Ovary (tissue), 9 donors: ENCODE data around the gene SIDT2. TPM values are rescaled to one million over a fixed set of nuclear protein-coding genes. Genes with fewer than 3 reads are reported as not detected.

ENCODE experiments used
- DNase-seq, 5 donors: peaks; one replicate each; pipeline ENCODE4 v3.0.0-alpha.2; 2019 to 2020
- H3K27ac ChIP-seq, 2 donors: fragments of 200-600 bp; one replicate each; pipeline versions ENCODE4 v1.5.1 to v1.8.0; 2019 to 2022
- H3K27me3 ChIP-seq: fragments of 200-600 bp; one replicate; pipeline ENCODE4 v1.8.0; 2022
- H3K36me3 ChIP-seq: fragments of 200-600 bp; sonication (generic); one replicate; pipeline ENCODE4 v1.5.1; 2019
- H3K4me1 ChIP-seq: one replicate; pipeline ENCODE4 v1.8.1; 2013; ENCODE audit warnings: mild to moderate bottlenecking, moderate library complexity; ENCODE audit not compliant: insufficient read depth
- H3K4me3 ChIP-seq: fragments of 200-600 bp; sonication (generic); one replicate; pipeline ENCODE4 v1.5.1; 2017
- H3K9me3 ChIP-seq, 2 donors: fragments of 200-600 bp in 1 of 2; sonication (generic) in 1 of 2; one replicate each; pipeline versions ENCODE4 v1.5.1 to v1.8.1; 2013 to 2019; ENCODE audit warnings: mild to moderate bottlenecking in 1 of 2, moderate library complexity in 1 of 2
- CTCF ChIP-seq, 3 donors: fragments of 450-650 bp in 2 of 3; fragments of 200-600 bp in 1 of 3; IDR thresholded peaks; one replicate each; pipeline versions ENCODE4 v1.5.1 to v1.8.0; 2016 to 2022; ENCODE audit warnings: antibody characterized with exemption in 3 of 3, mild to moderate bottlenecking in 1 of 3
- EP300 ChIP-seq: sonication (generic); formaldehyde crosslinking; IDR thresholded peaks from one replicate; pipeline ENCODE4 v1.6.1; 2017; ENCODE audit warnings: antibody characterized with exemption
- POLR2A ChIP-seq: fragments of 450-650 bp; IDR thresholded peaks from one replicate; pipeline ENCODE4 v1.6.1; 2017; ENCODE audit warnings: antibody characterized with exemption, mild to moderate bottlenecking, moderate library complexity
- WGBS, 3 donors: extraction: QIAGEN DNeasy Blood & Tissue Kit in 1 of 3; methylation state at CpG; one replicate each; pipeline versions ENCODE4 v1.1.5 to v1.1.7; 2013 to 2017; 5-methylcytosine and 5-hydroxymethylcytosine counted together
- intact Hi-C, 4 donors: fragments of 100-400 bp; cut with DNase I; formaldehyde crosslinking; loops; one replicate each; pipeline versions ENCODE4 v1.11.0 to v1.15.1; 2022 to 2023
- polyA plus RNA-seq, 2 donors: library from polyadenylated mRNA; stranded (reverse); fragments of 200-250 nt in 1 of 2; fragments of 350-450 nt in 1 of 2; fragmentation: Illumina TruSeq in 1 of 2; extraction: RNeasy Lipid Tissue Mini Kit (QIAGEN cat#74804) in 1 of 2; gene quantifications; one replicate each; pipeline ENCODE4 v1.2.3, GENCODE V29; 2013 to 2014
- total RNA-seq, 7 donors: library from RNA; depleted of rRNA in 2 of 7; stranded (reverse); fragments of >200 nt in 2 of 7; fragmentation: NEBNext Ultra II Directional in 3 of 7; extraction: Animal tissue kit (Norgen Biotek cat#: 25700) in 3 of 7; gene quantifications; one replicate each; pipeline versions ENCODE4 v1.1.0 to v1.2.4, GENCODE V29; 2016 to 2023
- donor health status: DM: no; HTN: no; CAD: no; lungs with moderate emphysema.
- donor health status: DM: no; HTN: no; CAD: no.
- donor health status: Bipolar disorder and iron deficiency.
- donor health status: DM: yes; HTN: yes; CAD: no.
- donor health status: DM: no; HTN: no; CAD: no.
- donor health status: DM: yes; HTN: yes; CAD: no.

SIDT2 gene
- total and polyA plus RNA-seq, 9 donors: 36.5 to 141 (median 73.7) TPM

DNA sequence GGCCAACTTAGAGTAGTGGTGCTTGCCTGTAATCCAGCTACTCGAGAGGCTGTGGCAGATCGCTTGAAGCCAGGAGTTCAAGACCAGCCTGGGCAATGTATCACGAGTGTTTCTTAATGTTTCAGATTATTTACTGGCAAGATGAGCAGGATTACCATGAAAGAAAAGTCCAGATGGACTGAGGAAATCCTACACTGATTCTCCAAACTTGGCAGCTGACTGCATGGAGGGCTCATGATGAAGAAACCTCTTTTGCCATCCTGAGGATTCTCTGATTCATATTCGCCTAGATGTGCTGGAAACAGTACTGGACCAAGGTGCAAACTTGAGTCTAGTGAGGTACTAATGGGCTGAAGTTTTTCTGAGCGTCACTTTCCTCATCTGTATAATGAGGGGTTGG lies 2.8 kb upstream of the SIDT2 start:
- Histone ChIP-seq H3K36me3 (no peaks in the 10 kb centered on the region), H3K27ac (no peak overlapping the region), H3K4me3 (no peak overlapping the region), H3K27me3 (no peaks in the 10 kb centered on the region), H3K4me1 (peaks cover 14% of the 10 kb centered on the region), H3K9me3 (no peaks in the 10 kb centered on the region)
- intact Hi-C loops: loop anchor here in 1 of 4 donors (10.0 kb wide), 1 partner anchor 49 kb away; no protein-coding TSS in a partner anchor
- WGBS, 3 donors: 83 to 87% (median 84%) methylated on average over 5 of the region's 5 CpGs
- TF ChIP-seq POLR2A (no peak), CTCF (IDR thresholded peaks at IDR 0.05) (no peak), EP300 (no peak)
- no peak for DNase-seq

- WGBS, 3 donors: 43 to 58% (median 43%) methylated on average over 1 of the region's 1 CpG
- Histone ChIP-seq H3K36me3 (no peaks in the 10 kb centered on the region), H3K9me3 (no peaks in the 10 kb centered on the region), H3K4me1 (peaks cover 18% of the 10 kb centered on the region), H3K27me3 (no peaks in the 10 kb centered on the region), H3K4me3 (no peak overlapping the region), H3K27ac (no peak overlapping the region)
- no peak for DNase-seq
- TF ChIP-seq POLR2A (no peak), EP300 (no peak), CTCF (IDR thresholded peaks at IDR 0.05) (no peak)
- intact Hi-C loops: loop anchor here in 1 of 4 donors (10.0 kb wide), 1 partner anchor 49 kb away; no protein-coding TSS in a partner anchor
Measured at GRCh38 chr11:117176186-117176585, 2.4 kb upstream of the SIDT2 start.

- Histone ChIP-seq H3K27ac (peak overlapping the region in 1 of 2 donors; percentile 88), H3K4me3 (peak overlapping the region; percentile 65)
- WGBS, 3 donors: 79 to 83% (median 83%) methylated on average over 10 of the region's 10 CpGs
Measured at GRCh38 chr11:117177534-117178209, 871 bp upstream of the SIDT2 start.

More at GRCh38 chr11:117177534-117178209, 871 bp upstream of the SIDT2 start:
- TF ChIP-seq CTCF (IDR thresholded peaks at IDR 0.05) (no peak), EP300 (no peak), POLR2A (no peak)
- no peaks in the 10 kb centered on the region for H3K9me3 ChIP-seq
- intact Hi-C loops: loop anchor here in 2 of 4 donors (2.0 to 10.0 kb wide), 2 partner anchors 43 to 47 kb away; no protein-coding TSS in a partner anchor
- H3K27me3 ChIP-seq: no peaks in the 10 kb centered on the region
- H3K4me1 ChIP-seq: peaks cover 17% of the 10 kb centered on the region
- no peaks in the 10 kb centered on the region for H3K36me3 ChIP-seq
- peak in 1 of 5 donors; percentile 18 for DNase-seq
